OCI-M2 (cell line): ENCODE results near the gene HLA-DOB.

Experiments used
- DNase-seq: peaks from one replicate; lab custom pipeline; 2025; ENCODE audit not compliant: unreplicated experiment; lab: John Stamatoyannopoulos, UW

The HLA-DOB gene

GRCh38 chr6:32816746-32817204 is at the start of gene HLA-DOB:
HLA-DOB (minus strand) TSS chr6:32817002; CDS start chr6:32816951, 51 bp downstream.
- DNase-seq, result no peak

- DNase-seq, result no peak
These were observed 49.1 kb upstream of the HLA-DOB start for GRCh38 chr6:32865724-32866443.

DNA sequence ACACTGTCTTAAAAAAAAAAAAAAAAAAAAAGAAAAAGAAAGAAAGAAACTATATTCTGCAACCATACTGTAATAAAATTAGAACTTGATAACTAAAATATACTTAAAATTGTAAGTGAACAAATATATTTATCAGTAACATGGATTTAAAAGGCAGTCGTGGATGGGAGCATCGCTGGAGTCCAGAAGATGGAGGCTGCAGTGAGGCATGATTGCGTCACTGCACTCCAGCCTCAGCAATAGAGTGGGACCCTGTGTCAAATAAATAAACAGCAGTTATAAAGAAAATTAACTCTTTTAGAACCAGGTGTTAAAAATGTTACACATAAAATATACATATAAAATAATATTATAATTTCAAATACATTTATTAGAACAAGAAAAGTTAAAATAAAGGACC is 45.9 kb upstream of the HLA-DOB start:
- DNase-seq, result no peak

DNA sequence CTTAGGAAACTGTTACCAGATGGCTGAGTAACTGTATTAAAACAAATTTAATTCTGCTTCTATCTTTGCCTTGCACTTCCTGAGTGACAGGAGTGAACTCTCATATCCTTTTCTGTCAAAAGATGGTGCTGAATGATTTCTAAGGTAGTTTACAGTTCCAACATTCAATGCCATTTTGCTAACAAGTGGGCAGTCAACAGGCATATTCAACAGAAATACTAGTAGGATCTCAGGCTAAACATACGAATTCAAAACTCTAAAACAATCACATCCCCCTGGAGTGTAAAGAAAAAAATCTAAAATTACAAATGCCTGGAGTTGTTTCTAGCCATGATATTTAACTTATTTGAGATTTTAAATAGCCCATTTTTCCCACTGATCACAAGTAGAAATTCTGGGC is 43.9 kb upstream of the HLA-DOB start:
- DNase-seq, result no peak

DNA sequence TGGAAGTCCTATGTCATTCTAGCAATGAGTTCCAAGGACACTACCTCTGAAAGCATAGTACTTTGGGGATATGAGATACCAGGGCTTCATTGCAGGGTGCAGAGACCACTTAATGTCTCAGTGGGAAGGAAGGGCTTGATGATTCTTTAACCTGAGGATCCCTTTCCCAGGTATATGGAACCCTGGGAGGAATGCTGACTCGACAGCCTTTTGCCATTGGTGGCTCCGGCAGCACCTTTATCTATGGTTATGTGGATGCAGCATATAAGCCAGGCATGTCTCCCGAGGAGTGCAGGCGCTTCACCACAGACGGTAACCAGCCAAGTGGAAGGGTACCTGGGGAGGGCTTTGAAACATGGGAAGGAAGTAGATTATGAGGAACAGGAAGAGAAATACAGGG is 41.4 kb upstream of the HLA-DOB start:
- no peak for DNase-seq

DNA sequence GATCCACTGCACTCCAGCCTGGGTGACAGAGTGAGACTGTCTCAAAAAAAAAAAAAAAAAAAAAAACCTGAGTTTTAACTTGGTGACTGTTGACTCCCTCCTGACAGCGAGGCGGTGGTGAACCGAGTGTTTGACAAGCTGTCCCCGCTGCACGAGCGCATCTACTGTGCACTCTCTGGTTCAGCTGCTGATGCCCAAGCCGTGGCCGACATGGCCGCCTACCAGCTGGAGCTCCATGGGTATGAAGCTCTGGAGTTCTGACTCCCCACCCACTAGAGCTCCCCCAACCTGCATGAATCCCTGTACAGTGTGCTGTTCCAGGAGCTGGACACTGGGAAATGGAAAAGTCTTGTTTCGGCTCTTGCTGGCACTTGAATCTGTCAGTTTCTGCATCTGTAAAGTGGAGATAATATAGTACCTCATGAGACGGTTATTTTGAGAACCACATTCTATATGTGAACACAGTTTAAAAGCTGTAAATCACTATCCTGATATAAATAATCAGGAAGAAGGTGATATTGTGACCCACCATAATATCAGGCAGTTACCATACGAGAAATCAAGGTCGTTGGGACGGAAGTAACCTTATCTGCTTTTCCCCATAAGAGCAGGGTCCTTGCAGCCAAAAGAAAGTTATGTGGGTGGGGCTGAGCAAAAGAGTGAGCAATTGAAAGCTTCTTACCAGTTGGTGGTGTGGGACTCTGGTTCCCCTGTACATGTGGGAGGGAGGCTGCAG is 40.5 kb upstream of the HLA-DOB start:
- DNase-seq, result no peak

GRCh38 chr6:32855467-32856174 is 38.8 kb upstream of the HLA-DOB start:
- no peak for DNase-seq

GRCh38 chr6:32854376-32855178 is 37.8 kb upstream of the HLA-DOB start:
- no peak for DNase-seq

DNA sequence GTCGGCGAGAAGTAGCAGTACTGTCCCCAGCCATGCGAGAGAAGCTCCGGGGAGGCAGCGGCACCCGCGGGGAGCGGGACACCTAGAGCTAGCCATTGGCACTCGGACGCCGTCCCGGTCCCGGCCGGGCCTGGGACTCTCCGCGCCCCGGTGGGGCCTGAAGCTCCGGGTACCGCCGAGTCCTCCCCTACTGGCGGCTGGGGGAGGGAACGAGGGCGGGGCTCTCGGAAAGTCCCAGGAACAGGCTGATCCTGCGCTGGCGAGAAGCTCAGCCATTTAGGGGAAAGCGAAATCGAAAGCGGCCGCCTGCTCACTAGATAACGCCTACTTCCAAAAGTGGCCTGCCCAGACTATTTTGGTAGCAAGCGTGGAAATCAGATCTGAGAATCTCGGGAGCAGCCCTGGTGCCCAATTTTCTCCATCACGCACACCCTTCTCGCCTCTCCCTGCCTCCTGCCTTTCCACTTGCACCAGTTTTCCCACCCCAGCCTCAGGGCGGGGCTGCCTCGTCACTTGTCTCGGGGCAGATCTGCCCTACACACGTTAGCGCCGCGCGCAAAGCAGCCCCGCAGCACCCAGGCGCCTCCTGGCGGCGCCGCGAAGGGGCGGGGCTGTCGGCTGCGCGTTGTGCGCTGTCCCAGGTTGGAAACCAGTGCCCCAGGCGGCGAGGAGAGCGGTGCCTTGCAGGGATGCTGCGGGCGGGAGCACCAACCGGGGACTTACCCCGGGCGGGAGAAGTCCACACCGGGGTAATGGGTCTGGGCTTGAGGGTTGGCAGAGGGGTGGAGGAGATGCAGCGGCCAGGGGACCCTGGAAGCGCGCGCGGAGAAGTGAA is 37.0 kb upstream of the HLA-DOB start, which contains the start of the genes PSMB9 and TAP1:
Gene PSMB9 (plus strand): TSS at position 652 of the 835 bp plus-strand sequence. CDS start 38 bp downstream, at position 690.
Gene TAP1 (minus strand): TSS at position 164 of the 835 bp plus-strand sequence. CDS start 68 bp downstream, at position 96.
- DNase-seq, result peak; percentile 94

GRCh38 chr6:32852844-32853540 is 36.2 kb upstream of the HLA-DOB start:
- DNase-seq, result no peak

GRCh38 chr6:32852018-32852843 is 35.4 kb upstream of the HLA-DOB start:
- DNase-seq, result no peak

GRCh38 chr6:32851025-32851424 is 34.2 kb upstream of the HLA-DOB start:
- DNase-seq, result no peak

DNA sequence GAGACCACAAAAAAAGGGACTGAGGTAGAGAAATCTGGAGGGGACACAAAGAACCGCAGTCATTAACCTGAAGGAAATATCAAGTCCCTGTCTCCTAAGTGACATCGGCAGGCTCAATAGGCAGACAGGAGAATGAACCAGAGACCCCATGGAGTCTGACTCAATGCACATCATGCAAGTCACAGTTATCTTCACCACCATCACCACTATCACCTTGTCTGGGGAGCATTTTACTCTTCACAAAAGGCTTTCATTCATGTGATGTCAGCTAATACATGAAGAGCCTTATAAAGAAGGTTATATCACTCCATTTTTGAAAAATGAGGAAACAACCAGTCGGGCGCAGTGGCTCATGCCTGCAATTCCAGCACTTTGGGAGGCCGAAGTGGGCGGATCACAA is 32.3 kb upstream of the HLA-DOB start:
- no peak for DNase-seq

- no peak for DNase-seq
These were observed 31.0 kb upstream of the HLA-DOB start for GRCh38 chr6:32847795-32848194.

DNA sequence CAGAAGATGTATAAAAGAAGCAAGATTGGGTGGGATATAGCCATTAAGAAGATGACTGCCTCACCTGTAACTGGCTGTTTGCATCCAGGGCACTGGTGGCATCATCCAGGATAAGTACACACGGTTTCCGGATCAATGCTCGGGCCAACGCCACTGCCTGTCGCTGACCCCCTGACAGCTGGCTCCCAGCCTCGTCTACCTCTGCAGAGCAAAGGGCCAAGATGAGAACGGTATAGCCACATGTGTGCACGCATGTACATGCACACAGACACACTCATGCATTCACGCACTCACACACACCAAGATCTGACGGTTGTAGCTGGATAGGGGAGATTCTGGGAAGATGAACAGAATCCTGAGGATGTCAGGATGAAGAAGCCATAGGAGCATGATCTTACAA is 30.2 kb upstream of the HLA-DOB start:
- no peak for DNase-seq

DNA sequence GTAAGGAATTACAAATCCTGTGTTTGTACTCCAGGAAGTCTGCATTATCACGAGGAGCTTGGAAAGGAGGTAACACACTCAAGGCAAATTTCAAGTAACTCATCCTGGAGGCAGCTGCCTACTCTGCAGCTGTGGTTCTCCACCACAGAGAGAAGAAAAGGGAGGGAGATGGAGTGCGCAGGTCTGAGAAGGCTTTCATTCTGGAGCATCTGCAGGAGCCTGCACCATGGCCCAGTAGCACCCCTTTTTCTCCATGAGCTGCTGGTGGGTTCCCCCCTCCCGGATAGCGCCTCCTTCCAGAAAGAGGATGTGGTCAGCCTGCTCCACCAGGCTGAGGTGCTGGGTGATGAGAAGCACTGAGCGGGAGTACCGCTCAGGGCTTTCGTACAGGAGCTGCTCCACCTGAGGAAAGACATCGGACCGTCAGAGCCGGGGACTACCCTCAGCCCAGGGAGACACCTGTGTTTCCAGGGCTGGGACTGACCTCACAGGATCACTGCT is 28.6 kb upstream of the HLA-DOB start:
- no peak for DNase-seq

GRCh38 chr6:32844839-32845383 is 28.1 kb upstream of the HLA-DOB start:
- DNase-seq, result no peak
